Measurements from ENCODE around the gene ARFGAP1.

ARFGAP1 gene

DNA sequence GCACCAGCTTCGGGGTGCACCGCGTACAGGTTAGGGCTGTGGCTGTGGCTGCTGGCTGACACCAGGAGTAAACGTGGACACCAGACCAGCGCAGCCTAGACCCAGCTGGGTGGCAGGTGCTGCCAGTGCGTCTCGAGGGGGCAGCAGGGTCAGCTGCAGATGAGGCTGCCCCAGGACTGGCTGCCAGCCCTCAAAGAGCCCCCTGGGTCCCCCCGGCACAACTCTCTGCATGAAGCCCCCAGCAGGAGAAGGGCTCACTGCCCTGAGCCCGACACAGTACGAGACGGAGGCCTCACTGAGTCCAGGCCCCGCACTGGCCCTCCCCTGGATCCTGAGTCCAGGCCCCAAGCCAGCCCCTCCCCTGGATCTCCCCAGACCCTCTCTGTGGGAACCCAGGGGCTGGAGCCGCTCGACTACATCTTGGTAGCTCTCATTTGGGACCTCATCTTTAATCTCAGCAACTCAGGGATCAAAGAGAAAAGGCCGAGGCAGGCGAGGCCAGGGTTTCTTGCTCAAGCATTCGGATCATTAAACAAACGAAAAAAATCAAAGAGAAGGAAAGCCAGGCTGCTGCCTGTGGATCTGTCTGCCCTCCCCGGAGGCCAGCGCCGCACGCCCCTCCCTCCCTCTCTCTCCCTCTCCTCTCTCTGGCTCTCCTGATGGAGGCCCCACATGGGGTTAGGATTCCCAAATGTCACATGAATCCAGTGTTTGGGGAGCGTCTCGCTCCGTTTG lies 11.4 kb upstream of the ARFGAP1 start:
- no peak for DNase-seq

DNA sequence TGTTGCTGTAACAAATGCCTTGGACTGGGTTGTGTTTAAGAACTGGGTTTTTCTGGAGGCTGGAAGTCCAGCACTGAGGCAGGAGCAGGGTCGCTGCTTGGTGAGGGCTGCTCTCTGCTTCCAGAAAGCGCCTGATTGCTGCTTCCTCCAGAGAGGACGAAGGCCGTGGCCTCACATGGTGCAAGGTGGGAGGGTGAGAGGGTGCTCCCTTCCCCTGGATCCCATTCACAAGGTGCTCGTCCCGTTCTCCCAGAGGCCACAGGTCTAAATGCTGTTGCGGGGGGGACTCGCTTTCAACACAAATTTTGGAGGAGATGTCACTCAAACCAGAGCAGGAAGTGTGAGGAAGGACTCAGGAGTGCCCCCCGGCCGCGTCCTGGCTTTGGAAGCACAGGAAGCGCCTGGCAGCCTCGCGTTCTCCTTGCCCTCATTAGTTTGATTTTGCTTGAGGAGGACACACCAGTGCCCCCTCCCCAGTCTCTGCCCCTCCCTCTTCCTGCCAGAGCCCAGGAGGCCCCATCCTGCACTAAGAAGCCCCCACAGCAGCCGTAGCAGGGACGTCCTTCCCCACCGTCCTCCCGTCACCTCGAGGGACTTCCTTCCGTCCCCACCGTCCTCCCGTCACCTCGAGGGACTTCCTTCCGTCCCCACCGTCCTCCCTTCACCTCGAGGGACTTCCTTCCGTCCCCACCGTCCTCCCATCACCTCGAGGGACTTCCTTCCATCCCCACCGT lies 10.7 kb upstream of the ARFGAP1 start:
- no peak for DNase-seq

GRCh38 chr20:63262836-63263235 lies 9.8 kb upstream of the ARFGAP1 start:
- no peak for DNase-seq

GRCh38 chr20:63264000-63264399 lies 8.6 kb upstream of the ARFGAP1 start:
- no peak for DNase-seq

DNA sequence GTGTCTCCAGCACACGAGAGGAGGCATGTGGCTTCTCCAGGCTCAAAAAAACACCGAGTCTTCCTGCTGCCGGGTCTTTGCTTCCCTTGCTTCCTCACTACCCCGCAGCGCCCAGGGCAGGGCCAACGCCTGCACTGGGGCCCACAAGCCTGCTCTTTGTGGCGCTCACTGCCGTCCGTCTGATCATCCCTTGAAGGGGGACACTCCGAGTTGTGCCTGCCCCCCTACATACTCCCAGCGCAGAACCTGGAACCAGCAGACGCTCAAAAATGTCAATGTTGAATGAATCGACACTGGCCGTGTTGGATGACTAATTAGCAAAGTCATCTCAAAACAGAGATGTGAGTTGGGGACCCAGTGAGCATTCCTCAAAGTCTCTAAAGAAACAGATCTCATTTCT lies 8.1 kb upstream of the ARFGAP1 start:
- no peak for DNase-seq

DNA sequence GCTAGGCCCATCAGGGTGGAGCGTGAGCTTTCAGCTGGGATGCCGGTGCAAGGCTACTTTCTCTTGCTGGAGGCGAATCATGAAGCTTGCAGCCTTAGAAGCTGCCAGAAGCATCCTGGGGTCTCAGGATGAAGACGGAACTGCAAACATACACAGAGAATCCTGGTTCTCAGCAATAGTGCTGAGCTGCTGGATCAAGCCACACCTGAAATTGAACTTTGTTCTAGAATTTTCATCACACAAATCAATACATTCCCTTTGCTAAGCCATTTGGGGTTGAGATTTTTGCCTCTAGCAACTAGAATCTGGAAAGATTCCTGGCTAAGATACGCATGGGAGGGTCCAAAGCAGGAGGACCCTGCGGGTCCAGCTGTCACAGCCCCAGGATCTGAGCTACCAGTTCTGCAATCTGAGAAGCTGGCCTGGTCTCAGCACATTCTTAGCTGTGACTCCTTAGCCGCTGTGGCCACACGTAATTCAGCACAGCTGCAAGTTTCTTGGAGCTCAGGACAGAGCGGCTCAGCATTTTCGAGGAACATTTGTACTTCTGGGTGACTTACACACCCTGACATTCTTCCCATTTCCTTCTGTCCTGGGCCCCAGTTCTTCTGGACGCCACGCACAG lies 6.6 kb upstream of the ARFGAP1 start:
- no peak for DNase-seq

GRCh38 chr20:63267691-63268090 lies 4.9 kb upstream of the ARFGAP1 start:
- no peak for DNase-seq

DNA sequence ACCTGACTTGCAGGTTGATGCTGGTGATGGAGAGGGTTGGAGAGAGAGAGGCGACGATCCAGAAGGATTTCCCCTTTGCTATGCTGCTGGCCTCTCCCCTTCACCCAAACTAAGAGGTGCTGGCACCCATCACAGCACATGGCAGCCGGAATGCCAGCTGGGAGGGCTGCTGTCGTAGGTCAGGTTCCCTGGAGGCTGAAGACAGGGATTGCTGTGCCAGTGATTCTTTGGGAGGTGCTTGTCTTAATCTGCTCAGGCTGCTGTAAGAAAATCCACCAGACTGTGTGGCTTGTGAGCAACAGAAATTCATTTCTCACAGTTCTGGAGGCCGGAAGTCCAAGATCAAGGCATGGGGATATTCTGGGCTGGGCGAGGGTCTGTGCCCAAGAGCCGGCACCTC lies 4.4 kb upstream of the ARFGAP1 start:
- no peak for DNase-seq

- no peak for DNase-seq
These were observed 3.8 kb upstream of the ARFGAP1 start for GRCh38 chr20:63268671-63269439.

- no peak for DNase-seq
These were observed 2.9 kb upstream of the ARFGAP1 start for GRCh38 chr20:63269724-63270123.

- no peak for DNase-seq
These were observed 1.8 kb upstream of the ARFGAP1 start for GRCh38 chr20:63270606-63271325.

DNA sequence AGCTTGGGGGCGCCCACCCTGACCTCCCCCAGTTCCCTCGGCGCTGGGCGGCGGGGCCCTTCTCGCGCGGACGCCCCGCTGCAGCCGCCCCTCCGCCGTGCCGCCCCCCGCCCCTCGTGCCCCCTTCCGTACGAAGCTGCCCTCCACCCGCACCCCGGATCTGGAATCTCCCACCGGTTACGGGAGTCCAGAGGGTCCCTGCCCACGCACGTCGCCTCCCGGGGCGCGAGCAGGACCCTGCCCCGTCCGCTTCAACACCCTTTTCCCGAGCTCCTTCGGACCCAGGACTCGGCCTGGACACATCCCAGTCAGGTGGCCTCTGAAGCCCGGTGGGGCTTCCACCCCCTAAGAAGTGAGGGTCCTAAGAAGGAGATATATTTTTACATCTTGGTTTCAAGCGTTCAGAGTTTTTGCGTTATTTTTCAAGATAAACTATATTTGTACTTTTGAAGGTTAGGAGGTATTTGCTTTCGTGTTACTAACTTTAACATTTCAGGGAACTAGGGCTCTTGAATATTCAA lies 506 bp downstream of the ARFGAP1 start:
- DNase-seq, result no peak

- DNase-seq, result no peak
These were observed 1.2 kb downstream of the ARFGAP1 start for GRCh38 chr20:63273635-63274380.

GRCh38 chr20:63274381-63275228 lies 2.0 kb downstream of the ARFGAP1 start:
- no peak for DNase-seq

GRCh38 chr20:63275825-63276224 lies 3.2 kb downstream of the ARFGAP1 start:
- no peak for DNase-seq

DNA sequence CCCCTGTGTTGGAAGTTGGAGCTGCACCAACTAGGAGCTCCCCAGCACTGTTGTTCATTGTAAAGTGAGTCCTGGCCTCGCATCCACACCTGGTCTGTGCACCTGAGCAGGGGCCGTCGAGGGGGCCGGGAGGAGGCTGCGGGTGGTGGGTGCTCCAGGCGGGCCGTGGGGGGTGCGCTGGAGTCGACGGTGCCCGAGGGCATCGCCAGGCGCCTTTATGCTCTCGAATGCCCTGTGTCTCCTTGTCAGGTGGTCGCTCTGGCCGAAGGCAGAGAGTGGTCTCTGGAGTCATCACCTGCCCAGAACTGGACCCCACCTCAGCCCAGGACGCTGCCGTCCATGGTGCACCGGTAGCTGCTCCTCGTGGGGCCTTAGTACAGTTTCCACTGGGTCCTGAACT lies 4.3 kb downstream of the ARFGAP1 start:
- no peak for DNase-seq

GRCh38 chr20:63277466-63278272 lies 5.1 kb downstream of the ARFGAP1 start:
- no peak for DNase-seq

DNA sequence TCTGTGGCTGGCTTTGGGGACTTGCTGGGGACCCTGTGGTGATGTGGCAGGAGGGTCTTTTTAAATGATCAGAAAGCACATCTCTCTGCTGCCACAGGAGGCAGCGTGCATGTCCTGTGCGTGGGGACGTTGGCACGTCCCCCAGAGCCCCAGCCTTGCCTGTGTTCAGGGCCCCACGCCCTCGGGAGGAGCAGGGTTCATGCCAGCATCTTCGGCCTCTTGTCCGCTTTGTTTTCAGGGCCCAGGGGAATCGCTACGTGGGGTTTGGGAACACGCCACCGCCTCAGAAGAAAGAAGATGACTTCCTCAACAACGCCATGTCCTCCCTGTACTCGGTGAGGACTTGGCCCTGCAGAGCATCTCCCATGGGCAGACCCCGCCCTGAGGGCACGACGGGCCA lies 6.0 kb downstream of the ARFGAP1 start:
- DNase-seq, result no peak

DNA sequence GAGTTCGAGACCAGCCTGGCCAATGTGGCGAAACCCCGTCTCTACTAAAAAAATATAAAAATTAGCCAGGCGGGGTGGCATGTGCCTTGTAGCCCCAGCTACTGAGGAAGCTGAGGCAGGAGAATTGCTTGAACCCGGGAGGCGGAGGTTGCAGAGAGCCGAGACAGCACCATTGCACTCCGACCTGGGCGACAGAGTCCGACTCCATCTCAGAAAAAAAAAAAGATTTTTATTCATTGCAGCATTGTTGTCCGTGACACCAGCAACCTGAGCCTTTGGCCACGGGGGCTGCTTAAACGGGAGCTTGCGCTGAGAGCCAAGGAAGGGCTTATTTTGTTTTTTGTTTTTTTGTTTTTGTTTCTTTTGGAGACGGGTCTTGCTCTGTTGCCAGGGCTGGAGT lies 7.3 kb downstream of the ARFGAP1 start:
- no peak for DNase-seq

DNA sequence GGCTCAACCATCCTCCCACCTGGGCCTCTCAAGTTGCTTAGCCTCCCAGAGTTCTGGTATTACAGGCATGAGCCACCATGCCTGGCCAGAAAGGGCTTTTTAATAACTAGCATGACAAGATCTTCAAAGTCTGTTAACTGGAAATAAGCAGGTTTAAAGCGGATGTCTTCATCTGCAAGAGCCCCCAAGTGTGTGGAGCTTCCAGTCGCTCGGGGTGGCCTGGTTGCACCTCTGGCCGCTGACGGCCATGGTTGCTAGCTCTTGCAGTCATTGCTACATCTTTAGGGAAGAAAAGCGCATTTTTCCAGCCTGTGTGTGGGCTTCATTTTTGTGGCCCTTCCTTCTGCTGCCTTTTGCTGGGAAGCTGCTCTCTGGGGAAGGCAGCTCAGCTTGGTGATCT lies 7.8 kb downstream of the ARFGAP1 start:
- DNase-seq, result no peak

All from NCI-H524 treated with DMSO at 0.1 percent for 48 hours (cell line).